ENCODE measurements around the gene SERPINH1.

SERPINH1 gene

DNA sequence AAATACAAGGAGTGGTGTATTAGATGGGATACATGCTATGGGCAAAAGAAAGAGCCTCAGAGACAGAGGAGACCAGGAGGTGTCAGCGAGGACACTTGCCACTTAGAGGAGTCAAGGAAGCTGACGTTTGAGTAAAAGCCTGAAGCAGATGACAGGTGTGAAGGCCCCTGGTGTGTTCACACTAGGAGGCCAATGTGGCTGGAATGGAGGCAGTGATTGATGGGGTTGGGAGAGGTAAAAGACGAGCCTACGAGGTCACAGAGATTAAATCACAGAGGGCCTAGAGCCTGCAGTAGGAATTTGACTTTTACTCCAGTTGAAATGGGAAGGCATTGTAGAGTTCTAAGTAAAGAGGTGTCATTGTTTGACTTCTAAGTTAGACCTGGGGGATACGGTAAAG is 24.3 kb upstream of the SERPINH1 start:
- TF ChIP-seq, protein P1, sequence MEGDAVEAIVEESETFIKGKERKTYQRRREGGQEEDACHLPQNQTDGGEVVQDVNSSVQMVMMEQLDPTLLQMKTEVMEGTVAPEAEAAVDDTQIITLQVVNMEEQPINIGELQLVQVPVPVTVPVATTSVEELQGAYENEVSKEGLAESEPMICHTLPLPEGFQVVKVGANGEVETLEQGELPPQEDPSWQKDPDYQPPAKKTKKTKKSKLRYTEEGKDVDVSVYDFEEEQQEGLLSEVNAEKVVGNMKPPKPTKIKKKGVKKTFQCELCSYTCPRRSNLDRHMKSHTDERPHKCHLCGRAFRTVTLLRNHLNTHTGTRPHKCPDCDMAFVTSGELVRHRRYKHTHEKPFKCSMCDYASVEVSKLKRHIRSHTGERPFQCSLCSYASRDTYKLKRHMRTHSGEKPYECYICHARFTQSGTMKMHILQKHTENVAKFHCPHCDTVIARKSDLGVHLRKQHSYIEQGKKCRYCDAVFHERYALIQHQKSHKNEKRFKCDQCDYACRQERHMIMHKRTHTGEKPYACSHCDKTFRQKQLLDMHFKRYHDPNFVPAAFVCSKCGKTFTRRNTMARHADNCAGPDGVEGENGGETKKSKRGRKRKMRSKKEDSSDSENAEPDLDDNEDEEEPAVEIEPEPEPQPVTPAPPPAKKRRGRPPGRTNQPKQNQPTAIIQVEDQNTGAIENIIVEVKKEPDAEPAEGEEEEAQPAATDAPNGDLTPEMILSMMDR (IDR thresholded peaks at IDR 0.05; ENCODE audit: borderline replicate concordance, control extremely low read depth, extremely low read depth, insufficient read depth, missing control alignments): no peak
- DNase-seq (ENCODE audit: low spot score): no peak
- in situ Hi-C loops (cut with MboI; ENCODE audit: low sequenced_read_pairs, unreplicated experiment): no loop called here

DNA sequence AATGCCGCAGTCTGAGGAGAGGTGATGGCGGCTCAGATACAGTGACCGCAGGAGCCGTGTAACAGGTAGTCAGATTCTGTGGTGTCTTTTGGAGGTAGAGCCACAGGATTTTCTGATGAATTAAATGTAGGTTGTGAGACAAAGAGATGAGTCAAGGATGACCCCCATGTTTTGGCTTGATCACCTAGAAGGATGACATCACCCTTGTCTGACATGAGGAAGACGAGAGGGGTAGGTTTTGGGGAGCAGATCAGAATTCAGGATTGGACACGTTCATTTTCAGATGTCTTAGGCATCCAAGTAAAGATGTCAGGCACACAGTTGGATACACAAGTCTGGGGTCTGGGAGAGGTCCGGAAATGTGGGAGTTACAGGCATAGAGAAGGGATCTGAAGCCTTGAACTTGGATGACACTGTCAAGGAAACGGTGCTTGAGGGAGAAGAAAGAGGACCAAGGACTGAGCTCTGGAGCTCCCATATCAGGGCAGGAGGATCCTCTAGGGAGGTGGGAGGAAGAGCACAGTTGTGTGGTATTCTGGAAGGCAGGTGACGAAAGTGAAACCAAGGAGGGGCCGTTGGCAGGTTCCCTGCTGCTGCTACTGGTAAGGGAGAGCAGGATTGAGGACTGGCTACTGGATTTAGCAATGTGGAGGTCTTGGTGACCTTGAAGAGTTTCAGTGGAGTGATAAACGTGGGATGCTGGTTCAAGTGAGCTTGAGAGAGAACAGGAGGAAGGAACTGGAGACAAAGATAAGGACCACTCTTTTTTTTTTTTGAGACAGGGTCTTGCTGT is 23.7 kb upstream of the SERPINH1 start:
- TF ChIP-seq, protein P1 (IDR thresholded peaks at IDR 0.05; ENCODE audit: borderline replicate concordance, control extremely low read depth, extremely low read depth, insufficient read depth, missing control alignments): no peak
- in situ Hi-C loops (cut with MboI; ENCODE audit: low sequenced_read_pairs, unreplicated experiment): no loop called here
- no peak for DNase-seq (ENCODE audit: low spot score)

DNA sequence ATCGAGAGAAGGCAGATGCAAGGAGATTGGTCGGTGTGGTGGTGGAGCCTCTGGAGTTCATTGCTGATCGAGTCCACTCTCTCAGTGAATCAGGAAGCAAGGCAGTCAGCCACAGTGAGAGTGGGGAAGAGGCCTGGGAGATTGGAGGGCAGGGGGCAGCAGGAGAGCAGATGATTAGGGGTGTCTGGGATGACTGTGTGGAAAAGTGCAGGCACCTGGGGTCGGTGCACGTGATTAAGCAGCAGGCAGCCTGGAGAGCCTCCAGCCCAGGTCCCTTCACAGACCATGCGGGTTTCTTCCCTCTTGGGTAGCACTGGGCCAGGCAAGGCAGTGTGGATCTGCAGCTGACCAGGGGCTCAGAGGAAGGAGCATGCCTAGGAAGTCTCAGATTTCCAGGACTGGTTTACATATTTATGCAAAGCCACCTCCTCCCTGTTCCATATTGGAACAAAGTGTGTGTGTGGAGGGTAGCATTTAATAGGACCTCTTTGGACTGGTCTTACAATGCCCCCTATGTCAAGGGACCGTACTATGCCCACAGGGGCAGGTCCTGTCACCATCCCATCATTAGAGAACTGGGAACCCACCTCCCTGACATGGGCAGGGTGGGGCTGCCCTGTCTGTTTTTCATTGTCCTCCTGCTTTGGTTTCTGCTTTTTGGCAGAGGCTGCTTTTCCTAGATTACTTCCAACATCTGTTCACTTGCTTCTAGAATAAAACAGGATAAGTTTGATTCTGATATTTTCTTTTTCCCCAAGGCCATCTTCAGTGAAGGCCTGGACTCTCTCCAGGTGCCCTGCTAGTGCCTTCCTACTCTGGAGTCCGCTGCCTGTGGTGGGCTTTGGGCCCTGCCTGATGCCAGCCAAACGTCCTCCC is 22.4 kb upstream of the SERPINH1 start:
- DNase-seq (ENCODE audit: low spot score): no peak

DNA sequence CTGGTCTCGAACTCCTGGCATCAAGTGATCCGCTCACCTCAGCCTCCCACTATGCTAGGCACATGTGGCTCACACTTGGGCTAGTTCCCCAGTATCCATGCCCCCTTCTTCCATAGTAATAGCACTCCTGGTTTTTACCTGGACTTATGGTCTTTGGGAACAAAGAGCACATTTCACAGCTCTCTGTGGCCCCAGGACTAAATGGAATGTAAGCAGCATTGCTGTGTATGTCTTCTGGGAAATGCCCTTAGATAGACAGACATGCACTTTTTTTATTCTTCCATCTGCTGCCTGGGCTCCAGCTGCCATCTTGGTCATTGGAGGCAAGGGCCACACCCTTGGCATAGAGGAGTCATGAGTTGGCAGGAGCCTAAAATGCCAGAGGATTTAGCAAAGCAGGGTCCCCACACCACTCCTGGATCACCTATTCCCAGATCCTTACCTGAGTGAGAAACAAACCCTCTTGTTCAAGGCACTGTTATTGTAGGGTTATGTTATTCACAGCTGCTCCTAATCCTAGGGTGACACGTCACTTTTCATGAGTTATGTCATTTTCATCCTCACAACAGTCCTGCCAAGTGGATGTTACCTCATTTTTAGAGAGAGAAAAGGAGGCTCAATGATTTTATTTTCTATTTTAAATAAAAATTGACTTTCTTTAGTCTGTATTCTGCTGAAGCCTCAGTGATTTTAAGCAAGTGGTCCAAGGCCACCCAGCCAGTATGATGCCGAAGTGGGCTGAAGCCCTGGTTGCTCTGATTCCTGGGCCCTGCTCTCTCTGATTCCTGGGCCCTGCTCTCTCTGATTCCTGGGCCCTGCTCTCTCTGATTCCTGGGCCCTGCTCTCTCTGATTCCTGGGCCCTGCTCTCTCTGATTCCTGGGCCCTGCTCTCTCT is 20.6 kb upstream of the SERPINH1 start:
- TF ChIP-seq, protein P1 (IDR thresholded peaks at IDR 0.05; ENCODE audit: borderline replicate concordance, control extremely low read depth, extremely low read depth, insufficient read depth, missing control alignments): no peak
- in situ Hi-C loops (cut with MboI; ENCODE audit: low sequenced_read_pairs, unreplicated experiment): no loop called here
- DNase-seq (ENCODE audit: low spot score): no peak

More for the DNA sequence above, 22.4 kb upstream of the SERPINH1 start:
- in situ Hi-C loops (cut with MboI; ENCODE audit: low sequenced_read_pairs, unreplicated experiment): no loop called here
- TF ChIP-seq, protein P1 (IDR thresholded peaks at IDR 0.05; ENCODE audit: borderline replicate concordance, control extremely low read depth, extremely low read depth, insufficient read depth, missing control alignments): no peak

- no peak for DNase-seq (ENCODE audit: low spot score)
- in situ Hi-C loops (cut with MboI; ENCODE audit: low sequenced_read_pairs, unreplicated experiment): no loop called here
- TF ChIP-seq, protein P1 (IDR thresholded peaks at IDR 0.05; ENCODE audit: borderline replicate concordance, control extremely low read depth, extremely low read depth, insufficient read depth, missing control alignments): no peak
These were observed 20.0 kb upstream of the SERPINH1 start for GRCh38 chr11:75542088-75542438.

DNA sequence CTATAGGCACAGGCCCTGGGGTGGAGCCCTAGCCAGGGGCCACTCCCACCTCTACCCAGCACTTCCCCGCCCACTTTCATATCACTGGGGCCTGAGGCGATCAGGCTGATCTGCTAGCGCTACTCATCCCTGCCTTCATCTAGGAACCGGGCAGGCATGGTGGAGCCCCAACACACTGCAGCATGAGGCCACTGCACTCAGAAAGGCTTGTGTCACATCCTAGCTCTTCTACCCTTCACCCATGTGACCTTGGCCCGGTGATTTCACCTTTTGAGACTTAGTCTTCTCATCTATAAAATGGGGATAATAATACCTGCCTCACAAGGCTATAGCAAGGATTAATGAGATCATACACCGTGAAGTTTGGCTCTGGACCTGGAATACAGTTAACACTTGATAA is 18.2 kb upstream of the SERPINH1 start:
- DNase-seq (ENCODE audit: low spot score): peak; percentile 37
- in situ Hi-C loops (cut with MboI; ENCODE audit: low sequenced_read_pairs, unreplicated experiment): no loop called here
- TF ChIP-seq, protein P1 (IDR thresholded peaks at IDR 0.05; ENCODE audit: borderline replicate concordance, control extremely low read depth, extremely low read depth, insufficient read depth, missing control alignments): no peak
